Measurements from ENCODE around the gene NPC2. TPM values are rescaled to one million over a fixed set of nuclear protein-coding genes. Genes with fewer than 3 reads are reported as not detected.

The NPC2 gene
- total RNA-seq, 1 experiment from 2014 or later = 291 TPM

- POLR2A ChIA-PET = no interaction called here
- Histone ChIP-seq H3K4me1 (no peaks in the 10 kb centered on the region), H3K4me3 (ENCODE audit: low read depth, low read length) (no peak overlapping the region), H3K27me3 (replicated peaks; ENCODE audit: control insufficient read depth, insufficient read depth, low read length) (no peaks in the 10 kb centered on the region), H3K36me3 (ENCODE audit: control insufficient read depth, insufficient read depth, low read length) (no peaks in the 10 kb centered on the region), H3K9me3 (no peaks in the 10 kb centered on the region)
- no TSS peak for BruUV-seq (replicated peaks)
- H3K4me3 Mint-ChIP-seq (ENCODE audit: unreplicated experiment) = no peak overlapping the region
- CTCF ChIA-PET = no interaction called here
- TF ChIP-seq, protein P1, sequence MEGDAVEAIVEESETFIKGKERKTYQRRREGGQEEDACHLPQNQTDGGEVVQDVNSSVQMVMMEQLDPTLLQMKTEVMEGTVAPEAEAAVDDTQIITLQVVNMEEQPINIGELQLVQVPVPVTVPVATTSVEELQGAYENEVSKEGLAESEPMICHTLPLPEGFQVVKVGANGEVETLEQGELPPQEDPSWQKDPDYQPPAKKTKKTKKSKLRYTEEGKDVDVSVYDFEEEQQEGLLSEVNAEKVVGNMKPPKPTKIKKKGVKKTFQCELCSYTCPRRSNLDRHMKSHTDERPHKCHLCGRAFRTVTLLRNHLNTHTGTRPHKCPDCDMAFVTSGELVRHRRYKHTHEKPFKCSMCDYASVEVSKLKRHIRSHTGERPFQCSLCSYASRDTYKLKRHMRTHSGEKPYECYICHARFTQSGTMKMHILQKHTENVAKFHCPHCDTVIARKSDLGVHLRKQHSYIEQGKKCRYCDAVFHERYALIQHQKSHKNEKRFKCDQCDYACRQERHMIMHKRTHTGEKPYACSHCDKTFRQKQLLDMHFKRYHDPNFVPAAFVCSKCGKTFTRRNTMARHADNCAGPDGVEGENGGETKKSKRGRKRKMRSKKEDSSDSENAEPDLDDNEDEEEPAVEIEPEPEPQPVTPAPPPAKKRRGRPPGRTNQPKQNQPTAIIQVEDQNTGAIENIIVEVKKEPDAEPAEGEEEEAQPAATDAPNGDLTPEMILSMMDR (IDR thresholded peaks at IDR 0.05; ENCODE audit: insufficient read depth in 1 of 2, low read depth in 1 of 2, low read length in 1 of 2, severe bottlenecking in 1 of 2, unreplicated experiment in 1 of 2) = no peak
- H3K4me1 Mint-ChIP-seq (ENCODE audit: low read depth, unreplicated experiment) = no peaks in the 10 kb centered on the region
- intact Hi-C loops (cut with micrococcal nuclease; ENCODE audit: unreplicated experiment) = no loop called here
- no peaks in the 10 kb centered on the region for H3K36me3 Mint-ChIP-seq (ENCODE audit: insufficient read depth, unreplicated experiment)
- no peak overlapping the region for H3K27ac Mint-ChIP-seq (ENCODE audit: unreplicated experiment)
- DNase-seq = no peak
- peaks cover 7% of the 10 kb centered on the region for H3K27me3 Mint-ChIP-seq (ENCODE audit: insufficient read depth, unreplicated experiment)
- H3K9me3 Mint-ChIP-seq (ENCODE audit: unreplicated experiment) = no peaks in the 10 kb centered on the region
Observed at GRCh38 chr14:74518221-74518620, 25.1 kb upstream of the NPC2 start.

DNA sequence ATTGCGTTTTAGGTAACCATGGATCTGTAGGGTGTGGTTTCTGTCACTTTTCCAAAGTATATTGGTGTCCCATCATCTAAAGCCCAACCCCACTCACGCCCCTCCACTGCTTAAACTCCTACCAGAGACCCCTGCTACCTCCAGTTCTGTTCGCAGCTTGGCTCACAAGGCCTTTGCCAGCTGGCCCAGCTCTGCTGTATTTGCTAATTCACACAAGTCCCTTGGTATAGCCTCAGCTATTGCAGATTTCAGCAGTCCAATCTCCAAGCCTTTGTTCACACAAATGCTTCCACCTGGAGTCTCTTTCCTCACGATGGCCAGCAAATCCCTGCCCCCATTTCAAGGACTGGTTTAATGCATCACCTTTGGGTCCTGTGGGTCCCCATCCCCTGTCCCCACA lies 24.6 kb upstream of the NPC2 start:
- H3K9me3 Mint-ChIP-seq (ENCODE audit: unreplicated experiment) = no peaks in the 10 kb centered on the region
- BruUV-seq (replicated peaks) = no TSS peak
- H3K27ac Mint-ChIP-seq (ENCODE audit: unreplicated experiment) = no peak overlapping the region
- intact Hi-C loops (cut with micrococcal nuclease; ENCODE audit: unreplicated experiment) = no loop called here
- Histone ChIP-seq H3K27me3 (replicated peaks; ENCODE audit: control insufficient read depth, insufficient read depth, low read length) (no peaks in the 10 kb centered on the region), H3K4me1 (no peaks in the 10 kb centered on the region), H3K4me3 (ENCODE audit: low read depth, low read length) (no peak overlapping the region), H3K36me3 (ENCODE audit: control insufficient read depth, insufficient read depth, low read length) (no peaks in the 10 kb centered on the region), H3K9me3 (no peaks in the 10 kb centered on the region)
- H3K27me3 Mint-ChIP-seq (ENCODE audit: insufficient read depth, unreplicated experiment) = peaks cover 4% of the 10 kb centered on the region
- no peaks in the 10 kb centered on the region for H3K36me3 Mint-ChIP-seq (ENCODE audit: insufficient read depth, unreplicated experiment)
- H3K4me3 Mint-ChIP-seq (ENCODE audit: unreplicated experiment) = no peak overlapping the region
- ChIA-PET CTCF (no interaction called here), POLR2A (no interaction called here)
- TF ChIP-seq, protein P1 (IDR thresholded peaks at IDR 0.05; ENCODE audit: insufficient read depth in 1 of 2, low read depth in 1 of 2, low read length in 1 of 2, severe bottlenecking in 1 of 2, unreplicated experiment in 1 of 2) = no peak
- no peak for DNase-seq
- no peaks in the 10 kb centered on the region for H3K4me1 Mint-ChIP-seq (ENCODE audit: low read depth, unreplicated experiment)

GRCh38 chr14:74516451-74517160 lies 23.5 kb upstream of the NPC2 start:
- TF ChIP-seq, protein P1 (IDR thresholded peaks at IDR 0.05; ENCODE audit: insufficient read depth in 1 of 2, low read depth in 1 of 2, low read length in 1 of 2, severe bottlenecking in 1 of 2, unreplicated experiment in 1 of 2) = no peak
- ChIA-PET CTCF (no interaction called here), POLR2A (no interaction called here)
- intact Hi-C loops (cut with micrococcal nuclease; ENCODE audit: unreplicated experiment) = no loop called here
- H3K4me1 ChIP-seq = no peaks in the 10 kb centered on the region
- no peak overlapping the region for H3K4me3 ChIP-seq (ENCODE audit: low read depth, low read length)
- no peaks in the 10 kb centered on the region for H3K9me3 ChIP-seq
- H3K27me3 ChIP-seq (replicated peaks; ENCODE audit: control insufficient read depth, insufficient read depth, low read length) = no peaks in the 10 kb centered on the region
- no peaks in the 10 kb centered on the region for H3K36me3 ChIP-seq (ENCODE audit: control insufficient read depth, insufficient read depth, low read length)
- no peaks in the 10 kb centered on the region for H3K4me1 Mint-ChIP-seq (ENCODE audit: low read depth, unreplicated experiment)
- H3K4me3 Mint-ChIP-seq (ENCODE audit: unreplicated experiment) = no peak overlapping the region
- H3K9me3 Mint-ChIP-seq (ENCODE audit: unreplicated experiment) = no peaks in the 10 kb centered on the region
- peak in 1 of 2 experiments; percentile 31 for DNase-seq
- H3K27ac Mint-ChIP-seq (ENCODE audit: unreplicated experiment) = peak overlapping the region; percentile 31
- no TSS peak for BruUV-seq (replicated peaks)
- peaks cover 4% of the 10 kb centered on the region for H3K27me3 Mint-ChIP-seq (ENCODE audit: insufficient read depth, unreplicated experiment)
- H3K36me3 Mint-ChIP-seq (ENCODE audit: insufficient read depth, unreplicated experiment) = no peaks in the 10 kb centered on the region

Measured in Caco-2 (cell line).